ENCODE data around the gene SLAIN1.

GRCh38 chr13:77776704-77777103 lies 79.2 kb downstream of the SLAIN1 start:
- TF ChIP-seq EP300 (IDR thresholded peaks at IDR 0.05; ENCODE audit: borderline replicate concordance in 1 of 2, low read depth in 2 of 2, low read length in 2 of 2): no peak
- no peak for TF ChIP-seq CHD1 (IDR thresholded peaks at IDR 0.05; ENCODE audit: low read depth, low read length)
- TF ChIP-seq POLR2AphosphoS5 (IDR thresholded peaks at IDR 0.05; ENCODE audit: low read depth, low read length): no peak
- no peak for TF ChIP-seq CTCF (IDR thresholded peaks at IDR 0.05; ENCODE audit: control extremely low read depth in 1 of 3, insufficient read depth in 1 of 3, low read depth in 1 of 3, low read length in 3 of 3)
- TF ChIP-seq JUN (IDR thresholded peaks at IDR 0.05; ENCODE audit: low read depth, low read length): no peak
- TF ChIP-seq EGR1 (IDR thresholded peaks at IDR 0.05; ENCODE audit: borderline replicate concordance, low read depth, low read length): no peak
- TF ChIP-seq, protein P1, sequence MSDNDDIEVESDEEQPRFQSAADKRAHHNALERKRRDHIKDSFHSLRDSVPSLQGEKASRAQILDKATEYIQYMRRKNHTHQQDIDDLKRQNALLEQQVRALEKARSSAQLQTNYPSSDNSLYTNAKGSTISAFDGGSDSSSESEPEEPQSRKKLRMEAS (IDR thresholded peaks at IDR 0.05): no peak
- TF ChIP-seq SUZ12 (IDR thresholded peaks at IDR 0.05; ENCODE audit: low read length): no peak
- TF ChIP-seq YY1 (IDR thresholded peaks at IDR 0.05; ENCODE audit: low read depth, low read length): no peak
- no peak for TF ChIP-seq JUND (IDR thresholded peaks at IDR 0.05; ENCODE audit: low read length)
- no peak for TF ChIP-seq HDAC2 (IDR thresholded peaks at IDR 0.05; ENCODE audit: borderline replicate concordance in 1 of 2, low read depth in 2 of 2, low read length in 2 of 2)
- TF ChIP-seq EZH2 (IDR thresholded peaks at IDR 0.05; ENCODE audit: low read depth, low read length, severe bottlenecking): no peak
- no peak for TF ChIP-seq SIN3A (conservative IDR thresholded peaks at IDR 0.05 in 1 of 2, IDR thresholded peaks at IDR 0.05 in 1 of 2; ENCODE audit: low read depth in 1 of 2, low read length in 2 of 2)

Measured in H1 (cell line).